Hepatocyte (in vitro differentiated cells): ENCODE data around the gene SLC26A11. TPM values are rescaled to one million over a fixed set of nuclear protein-coding genes. Genes with fewer than 3 reads are reported as not detected.

Source experiments
- DNase-seq: peaks from one replicate; pipeline ENCODE4 v3.0.0-alpha.2; 2016; ENCODE audit warnings: low spot score
- H2AFZ ChIP-seq: fragments of 200-600 bp; sonication (generic); 2 replicates; pipeline ENCODE4 v1.6.0; 2016; ENCODE audit warnings: antibody characterized with exemption, mild to moderate bottlenecking
- H3K27ac ChIP-seq: fragments of 200-600 bp; sonication (generic); 2 replicates; pipeline ENCODE4 v1.5.1; 2016; ENCODE audit warnings: mild to moderate bottlenecking
- H3K27me3 ChIP-seq: fragments of 200-600 bp; sonication (generic); 2 replicates; pipeline ENCODE4 v1.6.1; 2016
- H3K36me3 ChIP-seq: fragments of 200-600 bp; sonication (generic); replicated peaks from 2 replicates; pipeline ENCODE4 v1.5.1; 2016; ENCODE audit warnings: low read depth; ENCODE audit not compliant: insufficient read depth
- H3K4me1 ChIP-seq: fragments of 200-600 bp; sonication (generic); 2 replicates; pipeline ENCODE4 v1.5.1; 2016; ENCODE audit warnings: mild to moderate bottlenecking, moderate library complexity; ENCODE audit not compliant: insufficient read depth
- H3K4me2 ChIP-seq: fragments of 200-600 bp; sonication (generic); 2 replicates; pipeline ENCODE4 v1.6.0; 2016
- H3K4me3 ChIP-seq: fragments of 200-600 bp; sonication (generic); 2 replicates; pipeline ENCODE4 v1.5.1; 2016; ENCODE audit warnings: mild to moderate bottlenecking
- H3K79me2 ChIP-seq: fragments of 200-600 bp; sonication (generic); 2 replicates; pipeline ENCODE4 v1.6.0; 2017; ENCODE audit warnings: mild to moderate bottlenecking
- H3K9me2 ChIP-seq: fragments of 200-600 bp; sonication (generic); replicated peaks from 2 replicates; pipeline ENCODE4 v1.6.0; 2017; ENCODE audit warnings: mild to moderate bottlenecking; ENCODE audit not compliant: insufficient read depth
- H3K9me3 ChIP-seq: fragments of 200-600 bp; sonication (generic); 2 replicates; pipeline ENCODE4 v1.5.1; 2016; ENCODE audit warnings: low read depth, mild to moderate bottlenecking
- H4K20me1 ChIP-seq: fragments of 200-600 bp; sonication (generic); 2 replicates; pipeline ENCODE4 v1.6.0; 2016; ENCODE audit warnings: mild to moderate bottlenecking; ENCODE audit not compliant: insufficient read depth, poor library complexity, severe bottlenecking
- CTCF ChIP-seq: fragments of 200-600 bp; sonication (generic); IDR thresholded peaks from 2 replicates; pipeline ENCODE4 v1.5.1; 2016; ENCODE audit warnings: antibody characterized with exemption, mild to moderate bottlenecking; ENCODE audit not compliant: poor library complexity
- EZH2 ChIP-seq: fragments of 200-600 bp; sonication (generic); IDR thresholded peaks from 2 replicates; pipeline ENCODE4 v1.6.1; 2016; ENCODE audit warnings: antibody characterized with exemption, mild to moderate bottlenecking, borderline replicate concordance
- EZH2phosphoT487 ChIP-seq: fragments of 200-600 bp; sonication (generic); IDR thresholded peaks from one replicate; pipeline ENCODE4 v1.6.1; 2018; ENCODE audit warnings: antibody characterized with exemption, mild to moderate bottlenecking, low read depth, moderate library complexity; ENCODE audit not compliant: unreplicated experiment, severe bottlenecking
- WGBS: methylation state at CpG from one replicate; pipeline ENCODE4 v1.1.6; 2016; ENCODE audit warnings: low lambda C conversion rate; ENCODE audit errors: missing lambda C conversion rate; 5-methylcytosine and 5-hydroxymethylcytosine counted together
- polyA plus RNA-seq: library from polyadenylated mRNA; unstranded; fragments of >200 nt; fragmentation: Nextera tagmentation; extraction: Ambion mirVana; gene quantifications from 2 replicates; pipeline ENCODE4 v1.2.1, GENCODE V29; 2016
- total RNA-seq: library from RNA; depleted of rRNA; stranded (reverse); fragments of >200 nt; gene quantifications from 2 replicates; pipeline ENCODE4 v1.2.3, GENCODE V29; 2014

The SLC26A11 gene
- total and polyA plus RNA-seq, 2 experiments from 2014 or later: 17.5 to 24.9 TPM

- peaks cover 16% of the 10 kb centered on the region for H3K4me1 ChIP-seq
- no peak overlapping the region for H3K4me2 ChIP-seq
- H3K9me2 ChIP-seq: no peaks in the 10 kb centered on the region
- no peak for TF ChIP-seq EZH2phosphoT487
- no peak for DNase-seq
- no peak overlapping the region for H3K4me3 ChIP-seq
- 94% methylated on average over 18 of the region's 18 CpGs for WGBS
- no peaks in the 10 kb centered on the region for H4K20me1 ChIP-seq
- no peaks in the 10 kb centered on the region for H3K27me3 ChIP-seq
- no peaks in the 10 kb centered on the region for H3K36me3 ChIP-seq
- H2AFZ ChIP-seq: no peak overlapping the region
- H3K79me2 ChIP-seq: peaks cover 28% of the 10 kb centered on the region
- no peaks in the 10 kb centered on the region for H3K9me3 ChIP-seq
- no peak overlapping the region for H3K27ac ChIP-seq
These were observed 3.1 kb downstream of the SLC26A11 start for GRCh38 chr17:80223142-80223815.

GRCh38 chr17:80223838-80224497 lies 3.7 kb downstream of the SLC26A11 start:
- no peaks in the 10 kb centered on the region for H3K9me2 ChIP-seq
- 87% methylated on average over 11 of the region's 11 CpGs for WGBS
- no peak for TF ChIP-seq EZH2
- no peak for TF ChIP-seq EZH2phosphoT487
- no peak for TF ChIP-seq CTCF
- H3K27ac ChIP-seq: no peak overlapping the region
- no peaks in the 10 kb centered on the region for H3K27me3 ChIP-seq
- H3K9me3 ChIP-seq: no peaks in the 10 kb centered on the region
- no peak for DNase-seq
- peaks cover 23% of the 10 kb centered on the region for H3K79me2 ChIP-seq
- no peak overlapping the region for H3K4me2 ChIP-seq
- no peak overlapping the region for H3K4me3 ChIP-seq
- H4K20me1 ChIP-seq: no peaks in the 10 kb centered on the region
- no peaks in the 10 kb centered on the region for H3K36me3 ChIP-seq
- H2AFZ ChIP-seq: no peak overlapping the region
- H3K4me1 ChIP-seq: peaks cover 12% of the 10 kb centered on the region

- H3K36me3 ChIP-seq: no peaks in the 10 kb centered on the region
- no peak overlapping the region for H3K27ac ChIP-seq
- H3K4me2 ChIP-seq: no peak overlapping the region
- H3K9me2 ChIP-seq: no peaks in the 10 kb centered on the region
- no peaks in the 10 kb centered on the region for H4K20me1 ChIP-seq
- H2AFZ ChIP-seq: no peak overlapping the region
- peaks cover 18% of the 10 kb centered on the region for H3K79me2 ChIP-seq
- H3K27me3 ChIP-seq: no peaks in the 10 kb centered on the region
- 96% methylated on average over 6 of the region's 6 CpGs for WGBS
- DNase-seq: no peak
- TF ChIP-seq EZH2phosphoT487 (no peak), CTCF (no peak), EZH2 (no peak)
- H3K4me3 ChIP-seq: no peak overlapping the region
- peaks cover 6% of the 10 kb centered on the region for H3K4me1 ChIP-seq
- H3K9me3 ChIP-seq: no peaks in the 10 kb centered on the region
These were observed 4.5 kb downstream of the SLC26A11 start for GRCh38 chr17:80224683-80225082.

- Histone ChIP-seq H4K20me1 (no peaks in the 10 kb centered on the region), H3K4me3 (no peak overlapping the region), H3K9me2 (no peaks in the 10 kb centered on the region), H3K4me2 (no peak overlapping the region), H3K36me3 (no peaks in the 10 kb centered on the region), H3K4me1 (peaks cover 6% of the 10 kb centered on the region), H3K9me3 (no peaks in the 10 kb centered on the region), H3K27me3 (no peaks in the 10 kb centered on the region), H2AFZ (no peak overlapping the region), H3K27ac (no peak overlapping the region), H3K79me2 (peaks cover 15% of the 10 kb centered on the region)
- DNase-seq: no peak
- TF ChIP-seq EZH2phosphoT487: no peak
- TF ChIP-seq EZH2: no peak
- no peak for TF ChIP-seq CTCF
- 70% methylated on average over 6 of the region's 6 CpGs for WGBS
These were observed 5.0 kb downstream of the SLC26A11 start for GRCh38 chr17:80225230-80225629.
